Subcutaneous abdominal adipose tissue (tissue), 5 donors: ENCODE results near the gene ECEL1.

Experiments used
- H3K27ac ChIP-seq: one replicate; pipeline ENCODE4 v1.7.0; 2013; ENCODE audit warnings: low read depth, mild to moderate bottlenecking, inconsistent platforms, low read length, moderate library complexity
- H3K27me3 ChIP-seq, 5 donors: one replicate each; pipeline ENCODE4 v1.7.0; 2013; ENCODE audit warnings: low read length in 5 of 5, inconsistent platforms in 1 of 5; ENCODE audit not compliant: control insufficient read depth in 5 of 5, insufficient read depth in 4 of 5
- H3K36me3 ChIP-seq, 5 donors: one replicate each; pipeline ENCODE4 v1.7.0; 2013; ENCODE audit warnings: low read length in 5 of 5; ENCODE audit not compliant: control insufficient read depth in 5 of 5, insufficient read depth in 5 of 5
- H3K4me1 ChIP-seq, 5 donors: one replicate each; pipeline ENCODE4 v1.7.0; 2013; ENCODE audit warnings: low read length in 5 of 5, mild to moderate bottlenecking in 3 of 5, moderate library complexity in 1 of 5; ENCODE audit not compliant: control insufficient read depth in 5 of 5, insufficient read depth in 5 of 5
- H3K4me3 ChIP-seq, 5 donors: one replicate each; pipeline ENCODE4 v1.7.0; 2013; ENCODE audit warnings: low read length in 5 of 5, low read depth in 1 of 5
- H3K9ac ChIP-seq, 5 donors: one replicate each; pipeline ENCODE4 v1.7.0; 2013; ENCODE audit warnings: low read length in 5 of 5, mild to moderate bottlenecking in 4 of 5, moderate library complexity in 3 of 5
- H3K9me3 ChIP-seq, 5 donors: one replicate each; pipeline ENCODE4 v1.7.0; 2013; ENCODE audit warnings: low read length in 5 of 5; ENCODE audit not compliant: control insufficient read depth in 5 of 5
- donor health status: healthy.
- donor health status: healthy.
- donor health status: healthy.
- donor health status: healthy.
- donor health status: healthy.

The ECEL1 gene

GRCh38 chr2:232529806-232530547 lies 42.3 kb upstream of the ECEL1 start:
- Histone ChIP-seq H3K27ac (no peak overlapping the region), H3K9ac (no peak overlapping the region), H3K27me3 (peaks cover 11 to 40% (median 21%) of the 10 kb centered on the region in 5 donors), H3K4me1 (peaks cover 0 to 7% (median 3%) of the 10 kb centered on the region in 5 donors), H3K4me3 (no peak overlapping the region), H3K9me3 (no peaks in the 10 kb centered on the region), H3K36me3 (no peaks in the 10 kb centered on the region)

- H3K9me3 ChIP-seq = no peaks in the 10 kb centered on the region
- H3K9ac ChIP-seq = no peak overlapping the region
- peaks cover 0 to 13% (median 9%) of the 10 kb centered on the region in 5 donors for H3K4me1 ChIP-seq
- no peak overlapping the region for H3K4me3 ChIP-seq
- peaks cover 19 to 47% (median 30%) of the 10 kb centered on the region in 5 donors for H3K27me3 ChIP-seq
- no peaks in the 10 kb centered on the region for H3K36me3 ChIP-seq
- no peak overlapping the region for H3K27ac ChIP-seq
Measured at GRCh38 chr2:232528746-232529460, 41.3 kb upstream of the ECEL1 start.

- peaks cover 0 to 22% (median 17%) of the 10 kb centered on the region in 5 donors for H3K4me1 ChIP-seq
- H3K27ac ChIP-seq = no peak overlapping the region
- H3K9me3 ChIP-seq = no peaks in the 10 kb centered on the region
- H3K4me3 ChIP-seq = no peak overlapping the region
- no peak overlapping the region for H3K9ac ChIP-seq
- no peaks in the 10 kb centered on the region for H3K36me3 ChIP-seq
- peaks cover 28 to 56% (median 38%) of the 10 kb centered on the region in 5 donors for H3K27me3 ChIP-seq
Measured at GRCh38 chr2:232527905-232528470, 40.4 kb upstream of the ECEL1 start.

GRCh38 chr2:232526372-232526941 lies 38.8 kb upstream of the ECEL1 start:
- H3K4me1 ChIP-seq = peaks cover 0 to 31% (median 28%) of the 10 kb centered on the region in 5 donors
- H3K4me3 ChIP-seq = no peak overlapping the region
- no peaks in the 10 kb centered on the region for H3K36me3 ChIP-seq
- H3K9ac ChIP-seq = no peak overlapping the region
- no peak overlapping the region for H3K27ac ChIP-seq
- no peaks in the 10 kb centered on the region for H3K9me3 ChIP-seq
- H3K27me3 ChIP-seq = peaks cover 30 to 68% (median 50%) of the 10 kb centered on the region in 5 donors

- Histone ChIP-seq H3K9me3 (no peaks in the 10 kb centered on the region), H3K27ac (no peak within 1 kb of the TSS), H3K27me3 (peaks cover 34 to 68% (median 52%) of the 10 kb centered on the region in 5 donors), H3K36me3 (no peaks in the 10 kb centered on the region), H3K9ac (no peak within 1 kb of the TSS), H3K4me3 (no peak within 1 kb of the TSS), H3K4me1 (peaks cover 0 to 31% (median 28%) of the 10 kb centered on the region in 5 donors)
Measured at GRCh38 chr2:232525791-232526371, 38.2 kb upstream of the ECEL1 start, which contains the start of gene CHRND. CHRND (plus strand) TSS chr2:232526160; CDS start chr2:232526216, 56 bp downstream.

- Histone ChIP-seq H3K36me3 (no peaks in the 10 kb centered on the region), H3K9me3 (no peaks in the 10 kb centered on the region), H3K9ac (no peak overlapping the region), H3K27ac (no peak overlapping the region), H3K4me1 (peaks cover 0 to 31% (median 28%) of the 10 kb centered on the region in 5 donors), H3K27me3 (peaks cover 35 to 67% (median 53%) of the 10 kb centered on the region in 5 donors), H3K4me3 (no peak overlapping the region)
Measured at GRCh38 chr2:232525199-232525598, 37.6 kb upstream of the ECEL1 start.

- H3K36me3 ChIP-seq = no peaks in the 10 kb centered on the region
- no peak overlapping the region for H3K9ac ChIP-seq
- H3K27ac ChIP-seq = no peak overlapping the region
- peaks cover 33 to 67% (median 53%) of the 10 kb centered on the region in 5 donors for H3K27me3 ChIP-seq
- H3K4me1 ChIP-seq = peaks cover 0 to 31% (median 28%) of the 10 kb centered on the region in 5 donors
- H3K9me3 ChIP-seq = no peaks in the 10 kb centered on the region
- no peak overlapping the region for H3K4me3 ChIP-seq
Measured at GRCh38 chr2:232524771-232525170, 37.1 kb upstream of the ECEL1 start.

GRCh38 chr2:232523682-232524597 lies 36.3 kb upstream of the ECEL1 start:
- Histone ChIP-seq H3K27ac (no peak overlapping the region), H3K9ac (no peak overlapping the region), H3K4me1 (peaks cover 0 to 31% (median 28%) of the 10 kb centered on the region in 5 donors), H3K36me3 (no peaks in the 10 kb centered on the region), H3K4me3 (peak overlapping the region in 3 of 5 donors; percentile 18 to 56 (median 46)), H3K9me3 (no peaks in the 10 kb centered on the region), H3K27me3 (peaks cover 31 to 70% (median 56%) of the 10 kb centered on the region in 5 donors)

GRCh38 chr2:232523402-232523681 lies 35.7 kb upstream of the ECEL1 start:
- Histone ChIP-seq H3K9ac (no peak overlapping the region), H3K4me3 (peak overlapping the region in 1 of 5 donors; percentile 56), H3K27ac (no peak overlapping the region), H3K36me3 (no peaks in the 10 kb centered on the region), H3K9me3 (no peaks in the 10 kb centered on the region), H3K27me3 (peaks cover 35 to 65% (median 56%) of the 10 kb centered on the region in 5 donors), H3K4me1 (peaks cover 0 to 31% (median 28%) of the 10 kb centered on the region in 5 donors)
